Panc1 (cell line): ENCODE measurements around the gene CDKAL1. TPM values are rescaled to one million over a fixed set of nuclear protein-coding genes. Genes with fewer than 3 reads are reported as not detected.

Experiments used
- ATAC-seq: fragments of 200-7000 bp; cut with Tn5 transposase; 2 replicates; pipeline ENCODE4 v1.9.1; 2020; ENCODE audit warnings: mild to moderate bottlenecking, moderate library complexity
- BruUV-seq: library from RNA; stranded (reverse); fragments of 400-500 nt; replicated peaks from 2 replicates; lab custom pipeline; 2021; lab: Mats Ljungman, UMichigan
- CTCF ChIA-PET: fragments of 300-600 bp; sonication (Branson Sonifier 250); formaldehyde crosslinking; loops from one replicate; lab custom pipeline; 2022; ENCODE audit warnings: antibody characterized with exemption; lab: Charles Lee
- POLR2A ChIA-PET: fragments of 300-600 bp; sonication (Branson Sonifier 250); formaldehyde crosslinking; loops from one replicate; lab custom pipeline; 2022; ENCODE audit warnings: antibody characterized with exemption; lab: Charles Lee
- DNase-seq: peaks from one replicate; pipeline ENCODE4 v3.0.0-alpha.2; 2010; ENCODE audit warnings: low read depth, low spot score
- H3K27ac ChIP-seq: 2 replicates; pipeline ENCODE4 v1.5.1; 2011; ENCODE audit warnings: mild to moderate bottlenecking, low read length, inconsistent platforms
- H3K27me3 ChIP-seq: fragments of 200-500 bp; sonication (Bioruptor generic); 2 replicates; pipeline ENCODE4 v1.6.0; 2014; ENCODE audit warnings: low read length, inconsistent platforms; ENCODE audit not compliant: control insufficient read depth, insufficient read depth
- H3K36me3 ChIP-seq: fragments of 200-500 bp; sonication (Bioruptor generic); 2 replicates; pipeline ENCODE4 v1.5.1; 2014; ENCODE audit warnings: inconsistent platforms, mild to moderate bottlenecking, low read length, moderate library complexity; ENCODE audit not compliant: control insufficient read depth, insufficient read depth
- H3K4me1 ChIP-seq: 2 replicates; pipeline ENCODE4 v1.5.1; 2011; ENCODE audit warnings: inconsistent platforms, mild to moderate bottlenecking, low read length, moderate library complexity; ENCODE audit not compliant: control insufficient read depth, insufficient read depth
- H3K4me3 ChIP-seq, 2 experiments: 2 replicates each; pipeline ENCODE4 v1.5.1; 2011 to 2012; ENCODE audit warnings: low read depth in 2 of 2, low read length in 2 of 2, mild to moderate bottlenecking in 2 of 2, inconsistent platforms in 1 of 2, moderate library complexity in 1 of 2
- H3K9me3 ChIP-seq: fragments of 200-500 bp; sonication (Bioruptor generic); 2 replicates; pipeline ENCODE4 v1.5.1; 2014; ENCODE audit warnings: low read depth, mild to moderate bottlenecking, inconsistent platforms, low read length, moderate library complexity; ENCODE audit not compliant: control insufficient read depth, insufficient read depth
- POLR2AphosphoS5 ChIP-seq: IDR thresholded peaks from 2 replicates; pipeline ENCODE4 v1.6.1; 2012; ENCODE audit warnings: mild to moderate bottlenecking, low read depth, low read length, moderate library complexity
- SIN3A ChIP-seq: IDR thresholded peaks from 2 replicates; pipeline ENCODE4 v1.6.1; 2012; ENCODE audit warnings: low read depth, mild to moderate bottlenecking, low read length, moderate library complexity, borderline replicate concordance; ENCODE audit not compliant: insufficient read depth
- TCF7L2 ChIP-seq: IDR thresholded peaks from 2 replicates; pipeline ENCODE4 v1.6.1; 2011; ENCODE audit warnings: mild to moderate bottlenecking, low read depth, low read length, inconsistent platforms
- in situ Hi-C: cut with HindIII; loops from 2 replicates; pipeline ENCODE4 v1.10.0; 2016; ENCODE audit warnings: low sequenced_read_pairs, low pct_unique_long_range_greater_than_20kb
- intact Hi-C: fragments of 100-400 bp; cut with micrococcal nuclease; formaldehyde crosslinking; loops from one replicate; pipeline ENCODE4 v1.10.0; 2022; ENCODE audit not compliant: unreplicated experiment
- total RNA-seq: library from RNA; stranded (reverse); gene quantifications from one replicate; pipeline ENCODE4 v1.2.1, GENCODE V29; 2021; ENCODE audit not compliant: unreplicated experiment
- TF ChIP-seq, protein P1 (sequence below): fragments of 450-650 bp; IDR thresholded peaks from 2 replicates; pipeline ENCODE4 v1.5.1; 2017; ENCODE audit warnings: mild to moderate bottlenecking
- TF ChIP-seq, protein P2 (sequence below), 2 experiments: IDR thresholded peaks; 2 replicates each; pipeline ENCODE4 v1.6.1; 2011 to 2012; ENCODE audit warnings: low read depth in 2 of 2, control low read depth in 1 of 2, low read length in 1 of 2, mild to moderate bottlenecking in 1 of 2, moderate library complexity in 1 of 2; ENCODE audit not compliant: insufficient read depth in 1 of 2

The CDKAL1 gene
- total RNA-seq, 1 experiment from 2014 or later: 14.5 TPM

DNA sequence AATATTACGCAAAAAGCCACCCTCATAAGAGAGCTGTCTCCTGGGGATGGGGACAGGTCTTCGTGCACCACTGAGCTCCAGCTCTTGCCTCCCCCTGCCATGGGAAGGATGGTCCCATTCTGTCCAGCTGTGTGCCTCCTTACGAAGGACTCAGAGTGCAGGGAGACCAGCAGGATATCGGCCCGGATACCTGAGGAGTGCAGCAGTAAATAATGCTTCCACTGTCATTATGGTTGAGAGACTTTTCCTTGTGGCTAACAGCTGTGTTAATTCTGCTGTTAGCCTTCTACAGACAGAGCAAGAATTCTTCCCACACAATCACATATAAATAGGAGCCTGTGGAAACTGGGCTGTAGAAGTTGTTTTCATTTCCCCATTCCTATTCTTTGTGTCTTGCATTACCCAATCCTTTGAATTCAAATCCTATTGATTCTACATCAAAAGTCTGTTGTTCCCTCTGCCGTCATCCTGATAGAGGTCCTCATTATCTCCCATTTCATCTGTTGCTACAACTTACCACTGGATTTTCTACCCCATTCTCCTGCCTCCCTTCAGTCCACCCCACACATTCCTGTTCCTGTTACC is 694.7 kb downstream of the CDKAL1 start:
- intact Hi-C loops (no loop called here), in situ Hi-C loops (no loop called here)
- Histone ChIP-seq H3K27ac (no peak overlapping the region), H3K4me1 (no peaks in the 10 kb centered on the region), H3K9me3 (no peaks in the 10 kb centered on the region), H3K27me3 (no peaks in the 10 kb centered on the region), H3K36me3 (no peaks in the 10 kb centered on the region), H3K4me3 (no peak overlapping the region)
- ATAC-seq (no peak), DNase-seq (no peak)
- ChIA-PET CTCF (no interaction called here), POLR2A (no interaction called here)
- BruUV-seq: no TSS peak
- TF ChIP-seq, protein P1, sequence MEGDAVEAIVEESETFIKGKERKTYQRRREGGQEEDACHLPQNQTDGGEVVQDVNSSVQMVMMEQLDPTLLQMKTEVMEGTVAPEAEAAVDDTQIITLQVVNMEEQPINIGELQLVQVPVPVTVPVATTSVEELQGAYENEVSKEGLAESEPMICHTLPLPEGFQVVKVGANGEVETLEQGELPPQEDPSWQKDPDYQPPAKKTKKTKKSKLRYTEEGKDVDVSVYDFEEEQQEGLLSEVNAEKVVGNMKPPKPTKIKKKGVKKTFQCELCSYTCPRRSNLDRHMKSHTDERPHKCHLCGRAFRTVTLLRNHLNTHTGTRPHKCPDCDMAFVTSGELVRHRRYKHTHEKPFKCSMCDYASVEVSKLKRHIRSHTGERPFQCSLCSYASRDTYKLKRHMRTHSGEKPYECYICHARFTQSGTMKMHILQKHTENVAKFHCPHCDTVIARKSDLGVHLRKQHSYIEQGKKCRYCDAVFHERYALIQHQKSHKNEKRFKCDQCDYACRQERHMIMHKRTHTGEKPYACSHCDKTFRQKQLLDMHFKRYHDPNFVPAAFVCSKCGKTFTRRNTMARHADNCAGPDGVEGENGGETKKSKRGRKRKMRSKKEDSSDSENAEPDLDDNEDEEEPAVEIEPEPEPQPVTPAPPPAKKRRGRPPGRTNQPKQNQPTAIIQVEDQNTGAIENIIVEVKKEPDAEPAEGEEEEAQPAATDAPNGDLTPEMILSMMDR: no peak
- no peak for TF ChIP-seq POLR2AphosphoS5
- TF ChIP-seq, protein P2, sequence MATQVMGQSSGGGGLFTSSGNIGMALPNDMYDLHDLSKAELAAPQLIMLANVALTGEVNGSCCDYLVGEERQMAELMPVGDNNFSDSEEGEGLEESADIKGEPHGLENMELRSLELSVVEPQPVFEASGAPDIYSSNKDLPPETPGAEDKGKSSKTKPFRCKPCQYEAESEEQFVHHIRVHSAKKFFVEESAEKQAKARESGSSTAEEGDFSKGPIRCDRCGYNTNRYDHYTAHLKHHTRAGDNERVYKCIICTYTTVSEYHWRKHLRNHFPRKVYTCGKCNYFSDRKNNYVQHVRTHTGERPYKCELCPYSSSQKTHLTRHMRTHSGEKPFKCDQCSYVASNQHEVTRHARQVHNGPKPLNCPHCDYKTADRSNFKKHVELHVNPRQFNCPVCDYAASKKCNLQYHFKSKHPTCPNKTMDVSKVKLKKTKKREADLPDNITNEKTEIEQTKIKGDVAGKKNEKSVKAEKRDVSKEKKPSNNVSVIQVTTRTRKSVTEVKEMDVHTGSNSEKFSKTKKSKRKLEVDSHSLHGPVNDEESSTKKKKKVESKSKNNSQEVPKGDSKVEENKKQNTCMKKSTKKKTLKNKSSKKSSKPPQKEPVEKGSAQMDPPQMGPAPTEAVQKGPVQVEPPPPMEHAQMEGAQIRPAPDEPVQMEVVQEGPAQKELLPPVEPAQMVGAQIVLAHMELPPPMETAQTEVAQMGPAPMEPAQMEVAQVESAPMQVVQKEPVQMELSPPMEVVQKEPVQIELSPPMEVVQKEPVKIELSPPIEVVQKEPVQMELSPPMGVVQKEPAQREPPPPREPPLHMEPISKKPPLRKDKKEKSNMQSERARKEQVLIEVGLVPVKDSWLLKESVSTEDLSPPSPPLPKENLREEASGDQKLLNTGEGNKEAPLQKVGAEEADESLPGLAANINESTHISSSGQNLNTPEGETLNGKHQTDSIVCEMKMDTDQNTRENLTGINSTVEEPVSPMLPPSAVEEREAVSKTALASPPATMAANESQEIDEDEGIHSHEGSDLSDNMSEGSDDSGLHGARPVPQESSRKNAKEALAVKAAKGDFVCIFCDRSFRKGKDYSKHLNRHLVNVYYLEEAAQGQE (IDR thresholded peaks at IDR 0.05; ENCODE audit: insufficient read depth in 1 of 2, low read depth in 2 of 2, low read length in 1 of 2): no peak
- TF ChIP-seq SIN3A: no peak
- no peak for TF ChIP-seq TCF7L2

DNA sequence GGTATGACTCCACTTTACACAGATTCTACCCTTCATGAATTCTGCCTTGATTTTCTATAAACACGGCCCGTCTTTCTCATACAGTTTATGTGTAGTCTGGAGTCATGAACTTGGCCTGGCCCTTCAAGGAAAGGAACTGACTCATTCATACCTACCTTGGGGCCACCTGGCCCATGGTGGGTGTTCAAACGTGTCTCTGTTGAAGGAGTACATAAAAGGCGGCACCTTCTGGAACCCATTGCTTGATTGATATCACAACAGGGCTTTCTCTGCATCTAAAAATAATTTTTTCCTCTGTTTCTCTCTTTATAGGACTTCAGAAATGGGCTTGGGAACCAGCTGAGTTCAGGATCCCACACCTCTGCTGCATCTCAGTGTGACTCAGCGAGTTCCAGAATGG is 696.3 kb downstream of the CDKAL1 start:
- Histone ChIP-seq H3K9me3 (no peaks in the 10 kb centered on the region), H3K27me3 (no peaks in the 10 kb centered on the region), H3K27ac (no peak overlapping the region), H3K4me1 (no peaks in the 10 kb centered on the region), H3K36me3 (no peaks in the 10 kb centered on the region), H3K4me3 (no peak overlapping the region)
- CTCF ChIA-PET: no interaction called here
- intact Hi-C loops (no loop called here), in situ Hi-C loops (no loop called here)
- TF ChIP-seq, protein P2 (IDR thresholded peaks at IDR 0.05; ENCODE audit: insufficient read depth in 1 of 2, low read depth in 2 of 2, low read length in 1 of 2): no peak
- TF ChIP-seq TCF7L2 (no peak), POLR2AphosphoS5 (no peak), SIN3A (no peak)
- TF ChIP-seq, protein P1: no peak
- ATAC-seq (no peak), DNase-seq (no peak)
- no TSS peak for BruUV-seq
- POLR2A ChIA-PET: no interaction called here
